H9 (cell line): ENCODE results near the gene GSTP1. TPM values are rescaled to one million over a fixed set of nuclear protein-coding genes. Genes with fewer than 3 reads are reported as not detected.

Experiments used
- DNase-seq: peaks from one replicate; pipeline ENCODE4 v3.0.0-alpha.2; 2017
- H2AFZ ChIP-seq: one replicate; pipeline ENCODE4 v1.6.1; 2013; ENCODE audit warnings: mild to moderate bottlenecking, low read length, control low read depth, moderate library complexity
- H2AK5ac ChIP-seq: 2 replicates; pipeline ENCODE4 v1.6.1; 2013; ENCODE audit warnings: low read length, control low read depth, mixed read lengths; ENCODE audit not compliant: insufficient read length
- H2BK120ac ChIP-seq: one replicate; pipeline ENCODE4 v1.6.1; 2013; ENCODE audit warnings: low read depth, mild to moderate bottlenecking, low read length, control low read depth, inconsistent platforms; ENCODE audit not compliant: poor library complexity, severe bottlenecking
- H2BK12ac ChIP-seq: 2 replicates; pipeline ENCODE4 v1.6.1; 2013; ENCODE audit warnings: low read length, control low read depth, mixed read lengths, low read depth; ENCODE audit not compliant: insufficient read length
- H2BK15ac ChIP-seq: 2 replicates; pipeline ENCODE4 v1.6.1; 2013; ENCODE audit warnings: low read depth, low read length, control low read depth
- H2BK20ac ChIP-seq: one replicate; pipeline ENCODE4 v1.6.1; 2013; ENCODE audit warnings: low read depth, mild to moderate bottlenecking, low read length, control low read depth, inconsistent platforms; ENCODE audit not compliant: poor library complexity, severe bottlenecking
- H2BK5ac ChIP-seq: 2 replicates; pipeline ENCODE4 v1.6.1; 2013; ENCODE audit warnings: low read length, control low read depth, mixed read lengths; ENCODE audit not compliant: insufficient read length
- H3K14ac ChIP-seq: 2 replicates; pipeline ENCODE4 v1.6.1; 2013; ENCODE audit warnings: low read length, control low read depth; ENCODE audit not compliant: insufficient read depth
- H3K18ac ChIP-seq: 2 replicates; pipeline ENCODE4 v1.6.1; 2013; ENCODE audit warnings: low read depth, mild to moderate bottlenecking, mixed read lengths, low read length, control low read depth; ENCODE audit not compliant: insufficient read length
- H3K23ac ChIP-seq: 2 replicates; pipeline ENCODE4 v1.6.1; 2013; ENCODE audit warnings: low read length, control low read depth, mixed read lengths, low read depth; ENCODE audit not compliant: insufficient read length
- H3K23me2 ChIP-seq: 2 replicates; pipeline ENCODE4 v1.6.1; 2013; ENCODE audit warnings: low read depth, mild to moderate bottlenecking, mixed read lengths, low read length, control low read depth; ENCODE audit not compliant: insufficient read length, poor library complexity, severe bottlenecking
- H3K27ac ChIP-seq: 2 replicates; pipeline ENCODE4 v1.5.1; 2013; ENCODE audit warnings: low read length, control low read depth, mixed read lengths, low read depth; ENCODE audit not compliant: insufficient read length
- H3K27me3 ChIP-seq: 2 replicates; pipeline ENCODE4 v1.6.1; 2013; ENCODE audit warnings: low read length, control low read depth, inconsistent platforms; ENCODE audit not compliant: insufficient read depth
- H3K4ac ChIP-seq: 2 replicates; pipeline ENCODE4 v1.6.1; 2013; ENCODE audit warnings: low read depth, mild to moderate bottlenecking, control low read depth, inconsistent platforms, low read length, moderate library complexity
- H3K4me1 ChIP-seq: 2 replicates; pipeline ENCODE4 v1.6.1; 2013; ENCODE audit warnings: low read length, control low read depth, inconsistent platforms; ENCODE audit not compliant: insufficient read depth
- H3K4me2 ChIP-seq: 2 replicates; pipeline ENCODE4 v1.6.1; 2013; ENCODE audit warnings: low read length, control low read depth, mixed read lengths; ENCODE audit not compliant: insufficient read length, insufficient read depth
- H3K56ac ChIP-seq: 2 replicates; pipeline ENCODE4 v1.6.1; 2013; ENCODE audit warnings: low read depth, mild to moderate bottlenecking, mixed read lengths, low read length, control low read depth; ENCODE audit not compliant: insufficient read length
- H3K79me1 ChIP-seq: 2 replicates; pipeline ENCODE4 v1.6.1; 2013; ENCODE audit warnings: low read depth, mild to moderate bottlenecking, moderate library complexity, low read length, control low read depth, inconsistent platforms; ENCODE audit not compliant: insufficient read depth, poor library complexity, severe bottlenecking
- H3K79me2 ChIP-seq: 2 replicates; pipeline ENCODE4 v1.6.1; 2013; ENCODE audit warnings: low read length, control low read depth, inconsistent platforms; ENCODE audit not compliant: insufficient read depth
- H3K9ac ChIP-seq: 2 replicates; pipeline ENCODE4 v1.6.1; 2013; ENCODE audit warnings: low read length, control low read depth, mixed read lengths; ENCODE audit not compliant: insufficient read length; ENCODE audit errors: extremely low read depth
- H3K9me3 ChIP-seq: one replicate; pipeline ENCODE4 v1.6.1; 2013; ENCODE audit warnings: low read depth, low read length, inconsistent platforms; ENCODE audit not compliant: control insufficient read depth
- H3T11ph ChIP-seq: one replicate; pipeline ENCODE4 v1.6.1; 2013; ENCODE audit warnings: mild to moderate bottlenecking, low read length, control low read depth, inconsistent platforms
- H4K20me1 ChIP-seq: one replicate; pipeline ENCODE4 v1.6.1; 2013; ENCODE audit not compliant: control insufficient read depth, insufficient read length, insufficient read depth
- H4K5ac ChIP-seq: 2 replicates; pipeline ENCODE4 v1.6.1; 2013; ENCODE audit warnings: low read depth, mild to moderate bottlenecking, mixed read lengths, low read length, control low read depth; ENCODE audit not compliant: insufficient read length
- H4K8ac ChIP-seq: replicated peaks from 2 replicates; pipeline ENCODE4 v1.6.1; 2013; ENCODE audit warnings: low read length, control low read depth, mixed read lengths, low read depth; ENCODE audit not compliant: insufficient read length
- H4K91ac ChIP-seq: 2 replicates; pipeline ENCODE4 v1.6.1; 2013; ENCODE audit warnings: low read depth, mild to moderate bottlenecking, moderate library complexity, mixed read lengths, low read length, control low read depth; ENCODE audit not compliant: insufficient read length
- H3K27ac Mint-ChIP-seq, 3 experiments: 2 replicates in 2 of 3; 3 replicates in 1 of 3; pipeline ENCODE4 v1.8.0; 2020 to 2021; ENCODE audit warnings: mixed read lengths in 3 of 3, mild to moderate bottlenecking in 1 of 3, moderate library complexity in 1 of 3
- H3K27me3 Mint-ChIP-seq: 2 replicates; pipeline ENCODE4 v1.8.0; 2021; ENCODE audit warnings: low read depth, mild to moderate bottlenecking, moderate library complexity, mixed read lengths
- H3K36me3 Mint-ChIP-seq, 3 experiments: 2 replicates in 2 of 3; 3 replicates in 1 of 3; pipeline ENCODE4 v1.8.0; 2020 to 2021; ENCODE audit warnings: low read depth in 3 of 3, mixed read lengths in 3 of 3; ENCODE audit not compliant: insufficient read depth in 1 of 3
- H3K4me1 Mint-ChIP-seq, 2 experiments: 2 replicates each; pipeline ENCODE4 v1.8.0; 2020; ENCODE audit warnings: mixed read lengths in 2 of 2
- H3K4me3 Mint-ChIP-seq, 2 experiments: 2 replicates in 1 of 2; 3 replicates in 1 of 2; pipeline ENCODE4 v1.8.0; 2020 to 2021; ENCODE audit warnings: mild to moderate bottlenecking in 2 of 2, mixed read lengths in 2 of 2, moderate library complexity in 1 of 2
- H3K9me3 Mint-ChIP-seq, 2 experiments: 2 replicates in 1 of 2; 3 replicates in 1 of 2; pipeline ENCODE4 v1.8.0; 2020; ENCODE audit warnings: mild to moderate bottlenecking in 2 of 2, mixed read lengths in 2 of 2, moderate library complexity in 1 of 2
- CTCF ChIP-seq: fragments of 200-600 bp; sonication (generic); conservative IDR thresholded peaks from 3 replicates; pipeline ENCODE4 v1.8.0; 2021; ENCODE audit warnings: antibody characterized with exemption, mild to moderate bottlenecking
- WGBS: extraction: QIAGEN DNeasy Blood & Tissue Kit; methylation state at CpG from one replicate; pipeline ENCODE4 v1.1.7; 2013; ENCODE audit warnings: missing lambda C conversion rate, low lambda C conversion rate, mixed read lengths; ENCODE audit not compliant: insufficient read length; ENCODE audit errors: extremely low coverage; 5-methylcytosine and 5-hydroxymethylcytosine counted together
- total RNA-seq: library from RNA; stranded (reverse); gene quantifications from 2 replicates; pipeline ENCODE4 v1.2.1, GENCODE V29; 2021

Gene GSTP1
- total RNA-seq, 1 experiment from 2014 or later, result 1,469 TPM

- Histone ChIP-seq H3K9me3 (no peaks in the 10 kb centered on the region), H2AFZ (no peak overlapping the region), H2BK5ac (no peak overlapping the region), H3K18ac (peak overlapping the region; percentile 15), H3K4ac (no peak overlapping the region), H3K27me3 (no peaks in the 10 kb centered on the region), H4K8ac (no peak overlapping the region), H2AK5ac (no peak overlapping the region), H3K14ac (no peak overlapping the region), H3K4me2 (peak overlapping the region; percentile 8), H3K23ac (no peak overlapping the region), H4K20me1 (no peaks in the 10 kb centered on the region), H2BK20ac (no peak overlapping the region), H3K79me2 (no peaks in the 10 kb centered on the region), H3K27ac (no peak overlapping the region), H3K23me2 (no peaks in the 10 kb centered on the region), H4K5ac (no peak overlapping the region), H3T11ph (no peak overlapping the region), H3K4me1 (no peaks in the 10 kb centered on the region; the same call in 1 of the 2 replicates), H3K79me1 (no peaks in the 10 kb centered on the region), H3K9ac (no peak overlapping the region), H2BK15ac (no peak overlapping the region), H3K56ac (no peak overlapping the region), H2BK120ac (no peak overlapping the region), H2BK12ac (no peak overlapping the region), H4K91ac (no peak overlapping the region)
- Mint-ChIP-seq H3K27ac (peak overlapping the region in 1 of 3 experiments; percentile 86; a peak in 3 of 7 replicates), H3K4me1 (peaks cover 32 to 43% of the 10 kb centered on the region in 2 experiments), H3K27me3 (peaks cover 22% of the 10 kb centered on the region), H3K36me3 (peaks cover 19 to 33% (median 25%) of the 10 kb centered on the region in 3 experiments), H3K9me3 (peaks cover 0 to 6% of the 10 kb centered on the region in 2 experiments; a peak in 3 of 5 replicates), H3K4me3 (peak overlapping the region; percentile 63 to 66)
- DNase-seq, result no peak
- TF ChIP-seq CTCF, result no peak
- no CpG with 5 or more reads among the region's 25 CpGs for WGBS
Observed at GRCh38 chr11:67628710-67629385, 45.2 kb downstream of the GSTP1 start.
